Bladder microvascular endothelial cell (primary cell): ENCODE measurements around the gene VSTM1. TPM values are rescaled to one million over a fixed set of nuclear protein-coding genes. Genes with fewer than 3 reads are reported as not detected.

Source experiments
- total RNA-seq: library from RNA; depleted of rRNA; stranded (reverse); fragments of >200 nt; gene quantifications from 2 replicates; pipeline ENCODE4 v1.2.3, GENCODE V29; 2014

Gene VSTM1, protein sequence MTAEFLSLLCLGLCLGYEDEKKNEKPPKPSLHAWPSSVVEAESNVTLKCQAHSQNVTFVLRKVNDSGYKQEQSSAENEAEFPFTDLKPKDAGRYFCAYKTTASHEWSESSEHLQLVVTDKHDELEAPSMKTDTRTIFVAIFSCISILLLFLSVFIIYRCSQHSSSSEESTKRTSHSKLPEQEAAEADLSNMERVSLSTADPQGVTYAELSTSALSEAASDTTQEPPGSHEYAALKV
- not detected in 2 replicates for total RNA-seq

DNA sequence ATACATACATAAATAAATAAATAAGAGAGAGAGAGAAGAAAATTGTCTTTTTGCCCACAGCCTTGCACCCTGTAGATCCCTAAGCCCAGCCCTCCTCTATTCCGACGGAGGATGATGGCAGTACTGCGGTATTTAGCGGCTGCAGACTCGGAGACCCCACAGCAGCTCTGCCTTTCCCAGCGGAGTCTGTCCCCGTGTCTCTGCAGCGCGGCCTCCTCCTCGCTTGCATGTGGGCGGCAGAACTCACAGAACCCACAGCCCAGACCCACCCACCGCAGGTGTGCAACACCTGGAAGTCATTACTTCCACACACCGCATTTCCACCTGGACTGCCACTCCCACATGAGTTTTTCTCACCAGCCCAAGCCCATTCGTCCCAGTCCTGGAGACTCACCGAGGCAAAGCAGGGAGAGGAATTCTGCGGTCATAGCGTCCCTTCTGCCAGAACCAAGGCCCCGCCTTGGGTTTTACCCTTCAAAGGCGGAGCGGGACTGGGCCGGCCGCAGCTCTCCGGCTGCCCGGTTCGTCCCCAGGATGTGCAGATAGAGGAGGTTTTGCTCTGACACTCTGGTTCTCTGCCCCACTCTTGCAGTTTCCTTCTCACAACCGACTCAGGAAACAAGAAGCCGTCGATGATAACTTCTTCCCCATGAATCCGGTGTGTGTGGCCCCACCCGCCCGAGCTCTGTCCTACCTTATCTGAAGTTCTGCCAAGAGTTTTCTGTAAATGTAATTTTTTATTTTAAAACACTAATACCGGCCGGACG, at the start of gene VSTM1:
Gene VSTM1 (minus strand): TSS at position 548 of the 767 bp plus-strand sequence. CDS start 120 bp downstream, at position 428.

DNA sequence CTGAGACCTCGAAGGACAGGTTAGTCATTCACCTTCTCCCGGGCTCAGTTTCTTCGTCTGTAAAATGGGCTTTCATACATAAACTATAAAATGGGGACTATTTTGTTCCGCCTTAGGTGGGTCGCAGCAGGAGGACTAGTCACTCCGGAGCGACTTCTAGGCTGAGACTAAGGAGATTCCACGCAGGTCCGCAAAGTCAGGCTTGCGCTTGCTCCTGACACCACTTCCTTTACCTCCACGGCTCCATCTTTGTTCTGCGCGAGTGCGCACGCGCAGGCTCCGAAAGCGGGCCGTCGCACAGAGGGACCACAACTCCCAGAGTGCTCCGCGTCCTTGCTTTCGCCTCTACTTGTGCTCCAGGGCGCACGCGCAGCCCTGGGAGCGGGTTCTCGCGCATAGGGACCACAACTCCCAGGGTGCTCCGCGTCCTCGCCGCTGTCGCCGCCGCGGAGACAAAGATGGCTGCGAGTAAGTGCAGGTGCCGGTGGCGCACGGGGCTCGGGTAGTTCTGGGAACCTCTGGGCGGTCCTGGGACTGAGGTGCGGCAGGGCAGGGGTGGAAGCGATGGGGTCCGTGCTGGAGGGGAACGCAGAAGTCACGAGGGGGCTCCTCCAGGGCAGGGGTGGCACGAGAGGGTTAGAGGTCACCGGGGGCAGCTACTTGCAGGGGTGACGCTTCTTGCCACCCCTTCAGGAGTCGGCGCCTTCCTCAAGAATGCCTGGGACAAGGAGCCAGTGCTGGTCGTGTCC, 38.9 kb upstream of the VSTM1 start, which contains the start of gene NDUFA3:
Gene NDUFA3 (plus strand): TSS at position 435 of the 749 bp plus-strand sequence. CDS start 24 bp downstream, at position 459.

DNA sequence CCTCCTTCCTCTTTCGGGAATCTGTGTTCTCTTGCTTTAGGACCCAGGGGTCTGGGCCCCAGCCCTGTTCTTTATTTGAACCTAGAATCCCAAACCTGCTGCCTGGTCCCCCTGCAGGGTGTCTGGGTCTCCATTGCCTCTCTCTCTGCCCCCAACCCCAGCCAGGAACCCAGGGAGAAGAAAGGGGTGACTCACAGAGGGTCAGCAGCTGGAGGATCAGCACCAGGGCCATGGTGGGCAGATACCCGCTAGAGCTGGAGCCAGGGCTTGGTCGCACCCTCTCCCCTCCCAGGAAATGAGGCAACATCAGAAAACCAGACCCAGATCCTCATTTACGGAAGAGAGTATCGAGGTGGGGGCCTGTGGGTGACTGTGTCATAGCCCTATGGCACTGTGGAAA, 36.9 kb upstream of the VSTM1 start, which contains the start of gene OSCAR:
Gene OSCAR (minus strand): TSS at position 243 of the 400 bp plus-strand sequence. CDS start 11 bp downstream, at position 232.

DNA sequence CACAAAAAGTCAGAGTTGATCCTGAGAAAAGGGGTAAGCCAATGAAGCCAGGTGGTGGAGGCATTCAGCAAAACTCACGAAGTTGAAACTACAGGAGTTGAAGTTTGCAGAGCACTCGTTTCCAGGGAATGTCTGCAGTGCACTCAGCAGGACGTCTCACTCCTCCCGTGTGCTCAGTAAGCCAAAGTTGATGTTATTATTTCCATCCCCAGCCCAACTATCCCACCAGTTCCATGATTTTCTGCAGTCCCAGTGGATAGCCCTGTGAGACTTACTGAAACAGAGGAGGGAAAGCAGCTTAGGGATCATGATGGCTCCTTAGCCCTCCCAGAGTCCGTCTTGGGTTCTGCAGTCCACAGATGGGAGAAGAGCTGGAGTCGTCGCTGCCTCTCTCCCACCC, 17.3 kb upstream of the VSTM1 start, which contains the start of gene TARM1:
Gene TARM1 (minus strand): TSS at position 334 of the 400 bp plus-strand sequence. CDS start 25 bp downstream, at position 309.

DNA sequence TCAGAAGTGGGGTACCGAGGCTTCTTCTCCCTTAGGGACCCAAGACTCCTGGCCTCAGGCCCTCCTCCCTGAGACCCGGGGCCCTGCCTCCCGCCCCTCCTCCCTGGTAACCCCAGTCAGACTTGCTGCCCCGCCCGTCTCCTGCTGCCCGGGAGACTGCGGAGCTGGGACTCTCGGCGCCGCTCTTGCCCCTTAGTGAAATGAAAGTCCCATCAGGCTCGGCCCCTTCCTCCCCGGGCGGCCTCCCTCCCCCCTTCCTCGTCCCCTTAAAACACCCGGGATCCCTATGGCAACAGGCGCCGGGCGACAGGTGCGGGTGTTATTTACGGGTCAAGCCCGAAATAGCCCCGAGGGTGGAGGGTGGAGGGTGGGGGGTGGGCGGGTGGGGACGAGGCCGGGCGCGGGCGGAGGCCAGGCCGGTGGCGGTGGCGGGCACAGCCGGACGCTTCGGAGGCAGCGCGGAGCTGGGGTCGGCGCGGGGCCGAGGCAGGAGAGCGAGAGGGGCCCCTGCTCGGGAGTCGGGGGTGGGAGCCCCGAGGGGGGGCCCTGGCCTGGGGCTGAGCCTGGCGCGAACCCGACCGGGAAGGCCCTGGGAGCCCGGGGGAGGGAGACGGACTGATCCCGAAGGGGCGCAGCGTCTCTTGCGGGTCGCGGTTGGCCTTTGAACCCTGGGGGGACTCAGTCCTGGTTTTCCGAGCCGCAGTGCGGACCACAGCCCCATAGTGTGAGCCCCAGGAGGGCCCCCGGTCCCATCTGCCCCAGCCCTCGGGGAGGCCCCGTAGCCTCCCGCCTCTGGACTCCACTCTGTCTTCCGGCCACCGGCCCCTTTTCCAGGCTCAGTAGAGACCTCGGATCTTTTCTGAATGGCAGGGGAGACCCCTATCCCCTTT, 72.2 kb downstream of the VSTM1 start, which contains the start of gene CACNG6:
Gene CACNG6 (plus strand): TSS at position 414 of the 890 bp plus-strand sequence. CDS start 1,241 bp downstream, outside the sequence.

Other genes starting within 250 kb of the VSTM1 start
- 0.69 and 4.2 TPM in 2 replicates for gene NLRP12, start 239.6 kb downstream of the VSTM1 start, total RNA-seq
- gene MYADM, start 196.0 kb downstream of the VSTM1 start, total RNA-seq: 5.0 and 15.9 TPM in 2 replicates
- not detected in 2 replicates for gene PRKCG, start 181.7 kb downstream of the VSTM1 start, total RNA-seq
- not detected in 2 replicates for gene CACNG7, start 154.6 kb downstream of the VSTM1 start, total RNA-seq
- 0.16 and 0.19 TPM in 2 replicates for gene CACNG8, start 101.0 kb downstream of the VSTM1 start, total RNA-seq
- gene CACNG6, start 72.3 kb downstream of the VSTM1 start, total RNA-seq: 0.25 and 0.81 TPM in 2 replicates
- gene TARM1, start 17.5 kb upstream of the VSTM1 start, total RNA-seq: not detected in 2 replicates
- not detected in 2 replicates for gene OSCAR, start 36.9 kb upstream of the VSTM1 start, total RNA-seq
- 10.0 and 15.7 TPM in 2 replicates for gene NDUFA3, start 39.0 kb upstream of the VSTM1 start, total RNA-seq
- gene TFPT, start 51.8 kb upstream of the VSTM1 start, total RNA-seq: 25.4 and 32.9 TPM in 2 replicates
- gene PRPF31, start 51.9 kb upstream of the VSTM1 start, total RNA-seq: 67.8 and 80.6 TPM in 2 replicates
- gene CNOT3, start 73.9 kb upstream of the VSTM1 start, total RNA-seq: 7.0 and 26.7 TPM in 2 replicates
- 5.8 and 6.4 TPM in 2 replicates for gene LENG1, start 95.8 kb upstream of the VSTM1 start, total RNA-seq
- under 0.01 and 0.19 TPM in 2 replicates for gene TMC4, start 109.3 kb upstream of the VSTM1 start, total RNA-seq
- 31.6 and 32.2 TPM in 2 replicates for gene MBOAT7, start 125.7 kb upstream of the VSTM1 start, total RNA-seq
- 25.9 and 35.8 TPM in 2 replicates for gene TSEN34, start 127.4 kb upstream of the VSTM1 start, total RNA-seq
- gene RPS9, start 137.0 kb upstream of the VSTM1 start, total RNA-seq: 2,062 and 3,264 TPM in 2 replicates
- gene LILRB3, start 159.1 kb upstream of the VSTM1 start, total RNA-seq: not detected in 2 replicates
- not detected in 2 replicates for gene LILRA6, start 178.9 kb upstream of the VSTM1 start, total RNA-seq
- not detected in 2 replicates for gene LILRB5, start 193.4 kb upstream of the VSTM1 start, total RNA-seq
- gene LILRB2, start 217.2 kb upstream of the VSTM1 start, total RNA-seq: not detected in 2 replicates
- gene LILRA5, start 249.3 kb upstream of the VSTM1 start, total RNA-seq: not detected in 2 replicates